H9 (cell line): ENCODE results near the gene CRABP2. TPM values are rescaled to one million over a fixed set of nuclear protein-coding genes. Genes with fewer than 3 reads are reported as not detected.

Experiments used
- DNase-seq: peaks from one replicate; pipeline ENCODE4 v3.0.0-alpha.2; 2017
- H2AFZ ChIP-seq: one replicate; pipeline ENCODE4 v1.6.1; 2013; ENCODE audit warnings: mild to moderate bottlenecking, low read length, control low read depth, moderate library complexity
- H2AK5ac ChIP-seq: 2 replicates; pipeline ENCODE4 v1.6.1; 2013; ENCODE audit warnings: low read length, control low read depth, mixed read lengths; ENCODE audit not compliant: insufficient read length
- H2BK120ac ChIP-seq: one replicate; pipeline ENCODE4 v1.6.1; 2013; ENCODE audit warnings: low read depth, mild to moderate bottlenecking, low read length, control low read depth, inconsistent platforms; ENCODE audit not compliant: poor library complexity, severe bottlenecking
- H2BK12ac ChIP-seq: 2 replicates; pipeline ENCODE4 v1.6.1; 2013; ENCODE audit warnings: low read length, control low read depth, mixed read lengths, low read depth; ENCODE audit not compliant: insufficient read length
- H2BK15ac ChIP-seq: 2 replicates; pipeline ENCODE4 v1.6.1; 2013; ENCODE audit warnings: low read depth, low read length, control low read depth
- H2BK20ac ChIP-seq: one replicate; pipeline ENCODE4 v1.6.1; 2013; ENCODE audit warnings: low read depth, mild to moderate bottlenecking, low read length, control low read depth, inconsistent platforms; ENCODE audit not compliant: poor library complexity, severe bottlenecking
- H2BK5ac ChIP-seq: 2 replicates; pipeline ENCODE4 v1.6.1; 2013; ENCODE audit warnings: low read length, control low read depth, mixed read lengths; ENCODE audit not compliant: insufficient read length
- H3K14ac ChIP-seq: 2 replicates; pipeline ENCODE4 v1.6.1; 2013; ENCODE audit warnings: low read length, control low read depth; ENCODE audit not compliant: insufficient read depth
- H3K18ac ChIP-seq: 2 replicates; pipeline ENCODE4 v1.6.1; 2013; ENCODE audit warnings: low read depth, mild to moderate bottlenecking, mixed read lengths, low read length, control low read depth; ENCODE audit not compliant: insufficient read length
- H3K23ac ChIP-seq: 2 replicates; pipeline ENCODE4 v1.6.1; 2013; ENCODE audit warnings: low read length, control low read depth, mixed read lengths, low read depth; ENCODE audit not compliant: insufficient read length
- H3K23me2 ChIP-seq: 2 replicates; pipeline ENCODE4 v1.6.1; 2013; ENCODE audit warnings: low read depth, mild to moderate bottlenecking, mixed read lengths, low read length, control low read depth; ENCODE audit not compliant: insufficient read length, poor library complexity, severe bottlenecking
- H3K27ac ChIP-seq: 2 replicates; pipeline ENCODE4 v1.5.1; 2013; ENCODE audit warnings: low read length, control low read depth, mixed read lengths, low read depth; ENCODE audit not compliant: insufficient read length
- H3K27me3 ChIP-seq: 2 replicates; pipeline ENCODE4 v1.6.1; 2013; ENCODE audit warnings: low read length, control low read depth, inconsistent platforms; ENCODE audit not compliant: insufficient read depth
- H3K4ac ChIP-seq: 2 replicates; pipeline ENCODE4 v1.6.1; 2013; ENCODE audit warnings: low read depth, mild to moderate bottlenecking, control low read depth, inconsistent platforms, low read length, moderate library complexity
- H3K4me1 ChIP-seq: 2 replicates; pipeline ENCODE4 v1.6.1; 2013; ENCODE audit warnings: low read length, control low read depth, inconsistent platforms; ENCODE audit not compliant: insufficient read depth
- H3K4me2 ChIP-seq: 2 replicates; pipeline ENCODE4 v1.6.1; 2013; ENCODE audit warnings: low read length, control low read depth, mixed read lengths; ENCODE audit not compliant: insufficient read length, insufficient read depth
- H3K56ac ChIP-seq: 2 replicates; pipeline ENCODE4 v1.6.1; 2013; ENCODE audit warnings: low read depth, mild to moderate bottlenecking, mixed read lengths, low read length, control low read depth; ENCODE audit not compliant: insufficient read length
- H3K79me1 ChIP-seq: 2 replicates; pipeline ENCODE4 v1.6.1; 2013; ENCODE audit warnings: low read depth, mild to moderate bottlenecking, moderate library complexity, low read length, control low read depth, inconsistent platforms; ENCODE audit not compliant: insufficient read depth, poor library complexity, severe bottlenecking
- H3K79me2 ChIP-seq: 2 replicates; pipeline ENCODE4 v1.6.1; 2013; ENCODE audit warnings: low read length, control low read depth, inconsistent platforms; ENCODE audit not compliant: insufficient read depth
- H3K9ac ChIP-seq: 2 replicates; pipeline ENCODE4 v1.6.1; 2013; ENCODE audit warnings: low read length, control low read depth, mixed read lengths; ENCODE audit not compliant: insufficient read length; ENCODE audit errors: extremely low read depth
- H3K9me3 ChIP-seq: one replicate; pipeline ENCODE4 v1.6.1; 2013; ENCODE audit warnings: low read depth, low read length, inconsistent platforms; ENCODE audit not compliant: control insufficient read depth
- H3T11ph ChIP-seq: one replicate; pipeline ENCODE4 v1.6.1; 2013; ENCODE audit warnings: mild to moderate bottlenecking, low read length, control low read depth, inconsistent platforms
- H4K20me1 ChIP-seq: one replicate; pipeline ENCODE4 v1.6.1; 2013; ENCODE audit not compliant: control insufficient read depth, insufficient read length, insufficient read depth
- H4K5ac ChIP-seq: 2 replicates; pipeline ENCODE4 v1.6.1; 2013; ENCODE audit warnings: low read depth, mild to moderate bottlenecking, mixed read lengths, low read length, control low read depth; ENCODE audit not compliant: insufficient read length
- H4K8ac ChIP-seq: replicated peaks from 2 replicates; pipeline ENCODE4 v1.6.1; 2013; ENCODE audit warnings: low read length, control low read depth, mixed read lengths, low read depth; ENCODE audit not compliant: insufficient read length
- H4K91ac ChIP-seq: 2 replicates; pipeline ENCODE4 v1.6.1; 2013; ENCODE audit warnings: low read depth, mild to moderate bottlenecking, moderate library complexity, mixed read lengths, low read length, control low read depth; ENCODE audit not compliant: insufficient read length
- H3K27ac Mint-ChIP-seq, 3 experiments: 2 replicates in 2 of 3; 3 replicates in 1 of 3; pipeline ENCODE4 v1.8.0; 2020 to 2021; ENCODE audit warnings: mixed read lengths in 3 of 3, mild to moderate bottlenecking in 1 of 3, moderate library complexity in 1 of 3
- H3K27me3 Mint-ChIP-seq: 2 replicates; pipeline ENCODE4 v1.8.0; 2021; ENCODE audit warnings: low read depth, mild to moderate bottlenecking, moderate library complexity, mixed read lengths
- H3K36me3 Mint-ChIP-seq, 3 experiments: 2 replicates in 2 of 3; 3 replicates in 1 of 3; pipeline ENCODE4 v1.8.0; 2020 to 2021; ENCODE audit warnings: low read depth in 3 of 3, mixed read lengths in 3 of 3; ENCODE audit not compliant: insufficient read depth in 1 of 3
- H3K4me1 Mint-ChIP-seq, 2 experiments: 2 replicates each; pipeline ENCODE4 v1.8.0; 2020; ENCODE audit warnings: mixed read lengths in 2 of 2
- H3K4me3 Mint-ChIP-seq, 2 experiments: 2 replicates in 1 of 2; 3 replicates in 1 of 2; pipeline ENCODE4 v1.8.0; 2020 to 2021; ENCODE audit warnings: mild to moderate bottlenecking in 2 of 2, mixed read lengths in 2 of 2, moderate library complexity in 1 of 2
- H3K9me3 Mint-ChIP-seq, 2 experiments: 2 replicates in 1 of 2; 3 replicates in 1 of 2; pipeline ENCODE4 v1.8.0; 2020; ENCODE audit warnings: mild to moderate bottlenecking in 2 of 2, mixed read lengths in 2 of 2, moderate library complexity in 1 of 2
- CTCF ChIP-seq: fragments of 200-600 bp; sonication (generic); conservative IDR thresholded peaks from 3 replicates; pipeline ENCODE4 v1.8.0; 2021; ENCODE audit warnings: antibody characterized with exemption, mild to moderate bottlenecking
- WGBS: extraction: QIAGEN DNeasy Blood & Tissue Kit; methylation state at CpG from one replicate; pipeline ENCODE4 v1.1.7; 2013; ENCODE audit warnings: missing lambda C conversion rate, low lambda C conversion rate, mixed read lengths; ENCODE audit not compliant: insufficient read length; ENCODE audit errors: extremely low coverage; 5-methylcytosine and 5-hydroxymethylcytosine counted together
- total RNA-seq: library from RNA; stranded (reverse); gene quantifications from 2 replicates; pipeline ENCODE4 v1.2.1, GENCODE V29; 2021

CRABP2 gene
- total RNA-seq, 1 experiment from 2014 or later = 184 TPM

GRCh38 chr1:156721131-156721530 is 15.7 kb upstream of the CRABP2 start:
- Histone ChIP-seq H3K4me1 (peaks cover 3% of the 10 kb centered on the region; the same call in 1 of the 2 replicates), H4K5ac (no peak overlapping the region), H3K79me2 (peaks cover 16% of the 10 kb centered on the region; the same call in 1 of the 2 replicates), H3K4me2 (no peak overlapping the region), H3K9ac (no peak overlapping the region), H4K91ac (no peak overlapping the region), H3K27me3 (no peaks in the 10 kb centered on the region), H2BK20ac (no peak overlapping the region), H2BK12ac (no peak overlapping the region), H2AFZ (no peak overlapping the region), H2AK5ac (no peak overlapping the region), H3K4ac (no peak overlapping the region), H4K20me1 (no peaks in the 10 kb centered on the region), H3K79me1 (peaks cover 14% of the 10 kb centered on the region), H2BK15ac (no peak overlapping the region), H3T11ph (no peak overlapping the region), H2BK120ac (no peak overlapping the region), H3K23me2 (no peaks in the 10 kb centered on the region), H3K9me3 (no peaks in the 10 kb centered on the region), H3K56ac (no peak overlapping the region), H3K18ac (no peak overlapping the region), H3K27ac (no peak overlapping the region), H4K8ac (no peak overlapping the region), H3K23ac (no peak overlapping the region), H2BK5ac (no peak overlapping the region), H3K14ac (no peak overlapping the region)
- H3K4me1 Mint-ChIP-seq = peaks cover 6 to 9% of the 10 kb centered on the region in 2 experiments
- no peak for DNase-seq
- H3K27ac Mint-ChIP-seq = no peak overlapping the region; a peak in 1 of 7 replicates
- no CpG with 5 or more reads among the region's 2 CpGs for WGBS
- TF ChIP-seq CTCF = no peak
- peaks cover 24 to 47% (median 36%) of the 10 kb centered on the region in 3 experiments for H3K36me3 Mint-ChIP-seq
- no peaks in the 10 kb centered on the region for H3K9me3 Mint-ChIP-seq
- H3K27me3 Mint-ChIP-seq = no peaks in the 10 kb centered on the region; the same call in 1 of the 2 replicates
- no peak overlapping the region for H3K4me3 Mint-ChIP-seq
